ENCODE data around the gene CYP4A22.

DNA sequence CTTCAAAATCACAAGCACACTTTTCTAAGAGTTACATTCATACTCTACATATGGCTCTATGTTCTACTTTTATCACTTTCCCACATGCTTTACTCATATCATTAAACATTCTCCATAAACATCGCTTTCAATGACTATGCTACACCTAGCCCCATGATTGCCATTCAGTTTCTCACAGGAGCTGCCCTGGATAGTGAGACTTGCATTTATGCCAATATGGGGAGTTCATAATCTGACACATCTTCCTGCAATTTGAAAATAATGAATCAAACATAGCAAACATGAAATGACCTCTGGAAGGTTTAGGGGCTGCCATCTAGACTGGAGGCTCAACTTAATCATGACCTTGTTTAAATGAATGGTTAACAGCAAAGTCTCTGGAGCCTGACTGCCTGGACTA is 9.0 kb upstream of the CYP4A22 start:
- TF ChIP-seq CTCF (IDR thresholded peaks at IDR 0.05) = no peak
- no peak for TF ChIP-seq POLR2A (IDR thresholded peaks at IDR 0.05)

Measured in body of pancreas (tissue), 4 donors.